Activated naive CD4-positive, alpha-beta T cell treated with anti-CD3 and anti-CD28 coated beads, Interleukin-2, amount 50 U/mL, for 24 hours (primary cell): Measurements from ENCODE around the gene ZNG1C.
"Not testable (repeated sequence)": the region's sequence is repeated elsewhere in the genome, so short reads cannot be mapped to it uniquely, and the experiment has no call there.

ENCODE experiments used
- H3K27ac Mint-ChIP-seq: one replicate; pipeline ENCODE4 v1.8.0; 2021; ENCODE audit warnings: mild to moderate bottlenecking, mixed read lengths
- H3K27me3 Mint-ChIP-seq: one replicate; pipeline ENCODE4 v1.8.0; 2021; ENCODE audit warnings: mixed read lengths
- H3K36me3 Mint-ChIP-seq: one replicate; pipeline ENCODE4 v1.8.0; 2021; ENCODE audit warnings: mixed read lengths
- H3K4me1 Mint-ChIP-seq: one replicate; pipeline ENCODE4 v1.8.0; 2021; ENCODE audit warnings: mixed read lengths
- H3K4me3 Mint-ChIP-seq: one replicate; pipeline ENCODE4 v1.8.0; 2021; ENCODE audit warnings: mild to moderate bottlenecking, mixed read lengths
- H3K9me3 Mint-ChIP-seq: one replicate; pipeline ENCODE4 v1.8.0; 2021; ENCODE audit warnings: mixed read lengths

ZNG1C gene

GRCh38 chr9:68332122-68332521 lies 90.3 kb downstream of the ZNG1C start:
- H3K36me3 Mint-ChIP-seq, H3K27me3 Mint-ChIP-seq, H3K27ac Mint-ChIP-seq, H3K4me1 Mint-ChIP-seq, H3K4me3 Mint-ChIP-seq, H3K9me3 Mint-ChIP-seq: not testable (repeated sequence)

DNA sequence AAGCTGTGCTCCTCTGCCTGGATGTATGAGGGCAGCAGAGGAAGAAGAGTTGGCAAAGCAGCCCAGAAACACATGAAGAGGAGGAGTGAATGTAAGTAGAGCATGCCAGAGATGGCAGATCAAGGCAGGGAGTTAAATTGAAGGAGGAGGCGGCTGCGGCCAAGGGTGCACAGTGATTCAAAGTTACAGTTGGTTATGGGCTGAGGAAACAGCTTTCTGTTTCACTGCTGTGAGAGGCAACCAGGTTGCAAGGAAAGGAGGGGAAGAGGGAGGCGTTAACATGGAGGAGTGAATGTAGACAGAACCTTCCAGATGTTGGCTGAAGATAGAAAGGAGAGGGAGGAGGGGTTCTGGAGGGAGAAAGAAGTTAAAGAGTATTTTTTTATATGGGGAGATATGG lies 94.2 kb downstream of the ZNG1C start:
- not testable (repeated sequence) for H3K9me3 Mint-ChIP-seq, H3K4me3 Mint-ChIP-seq, H3K27ac Mint-ChIP-seq, H3K27me3 Mint-ChIP-seq, H3K4me1 Mint-ChIP-seq, H3K36me3 Mint-ChIP-seq

GRCh38 chr9:68336639-68337339 lies 95.0 kb downstream of the ZNG1C start:
- H3K4me1 Mint-ChIP-seq, H3K27ac Mint-ChIP-seq, H3K27me3 Mint-ChIP-seq, H3K36me3 Mint-ChIP-seq, H3K9me3 Mint-ChIP-seq, H3K4me3 Mint-ChIP-seq: not testable (repeated sequence)

GRCh38 chr9:68338000-68338399 lies 96.2 kb downstream of the ZNG1C start:
- H3K27me3 Mint-ChIP-seq, H3K9me3 Mint-ChIP-seq, H3K4me3 Mint-ChIP-seq, H3K36me3 Mint-ChIP-seq, H3K4me1 Mint-ChIP-seq, H3K27ac Mint-ChIP-seq: not testable (repeated sequence)

- not testable (repeated sequence) for H3K27ac Mint-ChIP-seq, H3K36me3 Mint-ChIP-seq, H3K4me1 Mint-ChIP-seq, H3K4me3 Mint-ChIP-seq, H3K27me3 Mint-ChIP-seq, H3K9me3 Mint-ChIP-seq
These were observed 100.7 kb downstream of the ZNG1C start for GRCh38 chr9:68342265-68343025.

GRCh38 chr9:68343242-68343641 lies 101.5 kb downstream of the ZNG1C start:
- not testable (repeated sequence) for H3K9me3 Mint-ChIP-seq, H3K27ac Mint-ChIP-seq, H3K27me3 Mint-ChIP-seq, H3K4me3 Mint-ChIP-seq, H3K36me3 Mint-ChIP-seq, H3K4me1 Mint-ChIP-seq

DNA sequence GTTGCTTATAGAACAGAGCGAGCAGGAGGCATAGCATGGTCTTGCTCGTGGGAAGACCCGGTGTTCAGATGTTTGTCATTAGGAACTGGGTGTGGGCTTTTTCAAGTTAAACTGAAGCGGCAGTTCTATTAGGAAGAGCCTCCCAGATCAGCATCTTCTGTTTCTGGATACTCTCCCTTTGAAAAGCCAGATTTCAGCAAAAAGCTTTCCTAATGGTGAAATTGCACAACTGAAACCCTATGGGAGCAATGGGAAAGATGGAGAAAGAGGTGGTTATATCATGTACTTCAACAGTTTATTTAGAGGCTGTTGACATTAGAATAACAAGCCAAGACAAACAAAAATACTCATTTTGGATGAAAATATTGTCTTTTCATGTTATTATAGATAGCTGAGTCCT lies 102.2 kb downstream of the ZNG1C start:
- not testable (repeated sequence) for H3K4me3 Mint-ChIP-seq, H3K27me3 Mint-ChIP-seq, H3K4me1 Mint-ChIP-seq, H3K9me3 Mint-ChIP-seq, H3K36me3 Mint-ChIP-seq, H3K27ac Mint-ChIP-seq
